GM19025 (cell line): ENCODE data around the gene IGFBP5.

Experiments used
- ATAC-seq: cut with Tn5 transposase; IDR thresholded peaks from one replicate; pipeline ENCODE4 v1.9.1; 2021; ENCODE audit warnings: mild to moderate bottlenecking, low read depth, moderate library complexity; ENCODE audit not compliant: unreplicated experiment

The IGFBP5 gene, protein sequence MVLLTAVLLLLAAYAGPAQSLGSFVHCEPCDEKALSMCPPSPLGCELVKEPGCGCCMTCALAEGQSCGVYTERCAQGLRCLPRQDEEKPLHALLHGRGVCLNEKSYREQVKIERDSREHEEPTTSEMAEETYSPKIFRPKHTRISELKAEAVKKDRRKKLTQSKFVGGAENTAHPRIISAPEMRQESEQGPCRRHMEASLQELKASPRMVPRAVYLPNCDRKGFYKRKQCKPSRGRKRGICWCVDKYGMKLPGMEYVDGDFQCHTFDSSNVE

DNA sequence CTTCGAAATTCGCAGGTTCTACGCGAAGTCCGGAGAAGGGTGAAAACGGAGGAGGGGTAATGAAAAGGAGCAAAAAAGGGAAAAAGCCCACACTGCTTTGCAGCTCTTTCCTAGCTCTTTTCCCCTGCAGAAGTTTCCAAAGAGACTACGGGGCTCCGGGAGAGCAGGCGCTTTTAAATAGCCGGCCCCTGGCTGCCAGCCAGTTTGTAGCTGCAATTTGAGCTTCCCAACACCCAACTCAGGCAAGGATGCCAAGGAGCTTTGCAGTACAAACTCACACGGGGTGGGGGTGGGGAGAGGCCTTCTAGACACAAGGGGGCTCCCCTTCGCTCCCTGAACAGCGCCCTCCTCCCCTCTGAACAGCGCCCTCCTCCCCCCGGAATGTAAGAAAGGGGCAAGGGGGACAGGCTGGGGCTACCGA is at the start of gene IGFBP5:
Gene IGFBP5 (minus strand): TSS at position 149 of the 421 bp plus-strand sequence. CDS start 774 bp downstream, outside the sequence.
- no peak for ATAC-seq

DNA sequence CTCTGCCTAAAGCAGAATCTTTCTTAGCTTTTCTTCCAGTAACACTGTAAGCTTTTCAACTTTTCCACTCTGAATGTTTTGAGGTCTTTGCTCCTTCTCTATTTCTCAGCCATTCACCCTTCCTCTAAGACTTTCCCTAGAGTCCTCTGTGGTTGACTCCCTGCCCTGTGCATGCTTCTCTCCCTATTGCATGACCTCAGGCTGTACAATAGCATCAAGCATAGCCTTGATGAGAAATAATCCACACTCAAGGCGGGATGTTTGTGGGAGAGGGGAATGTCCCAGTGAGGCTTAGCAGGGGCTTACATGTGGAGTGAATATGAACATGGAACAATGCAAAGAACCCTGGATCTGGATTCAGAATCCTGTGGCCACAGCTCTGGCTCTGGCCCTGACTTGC is 48.4 kb upstream of the IGFBP5 start:
- ATAC-seq: no peak

DNA sequence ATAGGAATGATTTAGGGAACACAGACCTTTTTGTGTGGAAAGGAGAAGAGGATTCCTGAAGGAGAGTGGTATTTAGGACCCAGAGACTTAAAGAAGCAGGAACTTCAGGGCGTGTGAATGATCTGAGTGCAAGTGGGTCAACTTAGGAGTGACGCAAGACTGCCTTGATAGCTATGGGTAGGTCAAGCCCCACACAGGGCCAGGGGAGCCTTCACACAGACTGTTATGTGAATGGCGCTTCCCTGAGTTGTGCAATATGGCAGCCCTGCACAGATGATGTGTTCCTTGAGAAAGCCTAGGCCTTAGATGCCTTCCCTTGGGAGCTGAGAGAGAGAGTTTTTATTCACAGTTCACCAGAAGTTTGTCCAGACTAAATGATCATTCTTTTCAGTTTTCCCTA is 47.1 kb upstream of the IGFBP5 start:
- no peak for ATAC-seq

DNA sequence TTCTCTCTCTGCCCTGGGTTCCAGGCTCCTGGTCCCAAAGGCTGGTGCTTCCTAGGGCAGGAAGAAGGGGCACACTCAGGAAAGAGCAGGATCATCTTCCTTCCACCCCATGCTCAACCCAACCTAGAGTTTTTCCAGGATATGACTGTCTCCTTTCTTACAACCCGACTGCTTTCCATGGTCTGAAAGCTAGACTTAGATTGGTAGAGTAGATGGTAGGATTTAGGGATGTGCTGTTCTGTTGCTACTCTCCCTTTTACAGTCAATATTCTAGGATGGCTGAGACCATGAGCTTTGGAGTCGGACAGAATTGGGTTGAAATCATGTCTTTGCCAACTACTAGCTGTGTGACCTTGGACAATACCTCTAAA is 45.9 kb upstream of the IGFBP5 start:
- ATAC-seq: no peak

DNA sequence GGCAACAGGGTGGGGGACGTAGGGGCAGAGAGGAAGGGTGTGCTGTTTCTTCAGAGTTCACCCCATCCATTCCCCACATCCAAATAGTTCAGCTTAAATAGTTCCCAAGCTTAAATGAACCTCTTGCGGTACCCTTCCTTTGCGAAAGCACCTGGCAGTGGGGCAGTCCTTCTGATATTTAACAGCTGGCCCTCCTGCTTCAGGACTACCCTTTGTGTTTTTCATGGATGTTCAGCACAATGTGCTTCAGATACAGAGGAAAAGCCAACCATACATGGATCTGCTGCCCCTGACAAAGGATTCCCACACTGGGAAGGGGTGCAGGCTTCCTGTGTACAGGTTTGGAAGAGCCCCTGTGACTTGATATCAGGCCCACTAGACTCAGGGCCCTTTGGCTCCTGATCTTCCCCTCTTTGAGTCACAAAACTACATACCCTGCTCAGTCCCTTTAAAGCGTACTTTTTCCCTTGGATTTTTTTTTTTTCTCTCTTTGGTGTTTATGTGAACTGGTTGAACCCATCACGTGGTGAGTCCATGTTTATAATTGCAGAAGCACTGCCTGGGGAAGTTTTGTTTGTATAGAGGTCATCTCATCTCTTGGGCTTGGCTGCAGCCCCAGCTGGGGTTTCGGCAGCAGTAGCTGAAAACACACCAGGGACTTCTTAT is 45.3 kb upstream of the IGFBP5 start:
- ATAC-seq: no peak

DNA sequence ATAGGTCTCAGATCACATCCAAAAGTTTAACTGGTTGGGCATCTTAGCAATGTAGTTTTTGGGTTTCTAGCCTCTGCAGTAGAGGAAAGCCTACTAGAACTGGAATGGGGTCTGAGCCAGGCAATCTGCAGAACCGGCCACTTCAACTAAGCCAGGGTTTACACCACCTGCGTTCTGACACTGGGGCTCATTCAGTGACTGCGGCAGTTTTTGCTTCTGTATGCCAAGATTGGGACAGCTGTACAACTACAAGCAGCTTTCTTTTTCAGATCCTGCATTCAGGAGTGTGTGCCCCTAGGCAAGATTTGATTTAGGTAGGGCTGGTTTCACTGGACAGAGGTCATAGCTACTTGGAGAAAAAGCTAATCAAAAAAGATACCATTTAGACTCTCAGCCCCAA is 43.7 kb upstream of the IGFBP5 start:
- ATAC-seq: no peak

DNA sequence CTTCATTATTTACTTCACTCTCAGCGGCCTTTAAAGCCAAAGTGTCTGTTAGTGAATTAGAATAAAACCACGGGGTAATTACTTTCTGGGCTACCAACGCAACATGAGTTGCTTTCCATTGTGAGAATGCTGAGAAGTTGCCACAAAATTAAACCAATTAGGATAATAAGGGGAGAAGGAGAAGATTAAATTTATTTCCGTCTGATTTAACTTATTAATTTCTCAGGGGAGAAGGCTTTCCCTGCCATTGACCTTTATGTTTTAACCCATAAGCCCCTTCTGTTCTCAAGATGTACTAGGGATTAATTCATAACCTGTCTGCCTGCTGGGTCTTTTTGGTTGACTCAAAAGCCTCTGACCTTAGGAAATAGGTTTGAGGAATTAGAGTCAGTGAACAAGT is 42.3 kb upstream of the IGFBP5 start:
- no peak for ATAC-seq

DNA sequence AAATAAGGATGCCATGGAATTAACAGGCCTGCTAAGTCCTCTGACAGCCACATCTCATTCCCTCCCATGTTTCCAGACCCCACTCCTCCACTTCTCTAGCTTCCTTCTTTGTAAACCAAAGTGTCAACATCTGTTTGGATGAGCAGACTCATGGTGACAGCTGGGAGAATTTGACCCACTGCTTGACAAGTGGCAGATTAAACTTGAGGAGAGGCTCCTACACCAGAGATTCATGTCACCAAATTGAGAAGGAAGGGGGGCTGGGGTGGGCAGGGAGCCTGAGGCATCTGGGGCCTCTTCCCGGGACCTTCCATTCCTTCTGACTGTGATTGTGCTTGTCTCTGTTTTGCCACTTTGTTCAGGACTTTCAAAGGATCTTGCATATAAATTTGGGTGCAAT is 41.0 kb upstream of the IGFBP5 start:
- ATAC-seq: no peak

DNA sequence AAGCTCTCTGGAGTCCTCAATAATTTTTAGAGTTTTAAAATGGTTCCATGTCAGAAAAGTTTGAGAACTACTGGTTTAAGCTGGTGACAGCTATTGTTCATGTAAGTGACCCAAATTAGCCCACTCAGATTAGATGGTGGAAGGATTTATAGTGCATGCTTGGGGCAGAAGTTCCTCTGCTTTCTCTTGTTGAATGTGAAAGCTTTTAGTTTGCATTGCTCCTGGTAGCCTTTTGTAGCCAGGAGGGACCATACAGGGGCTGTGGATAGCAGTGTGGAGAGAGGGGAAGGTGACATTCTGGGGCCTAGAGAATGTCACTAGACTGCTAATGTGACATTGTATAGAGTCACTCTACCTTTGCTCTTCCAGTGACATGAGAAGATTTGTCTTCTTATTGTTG is 40.3 kb upstream of the IGFBP5 start:
- ATAC-seq: no peak

DNA sequence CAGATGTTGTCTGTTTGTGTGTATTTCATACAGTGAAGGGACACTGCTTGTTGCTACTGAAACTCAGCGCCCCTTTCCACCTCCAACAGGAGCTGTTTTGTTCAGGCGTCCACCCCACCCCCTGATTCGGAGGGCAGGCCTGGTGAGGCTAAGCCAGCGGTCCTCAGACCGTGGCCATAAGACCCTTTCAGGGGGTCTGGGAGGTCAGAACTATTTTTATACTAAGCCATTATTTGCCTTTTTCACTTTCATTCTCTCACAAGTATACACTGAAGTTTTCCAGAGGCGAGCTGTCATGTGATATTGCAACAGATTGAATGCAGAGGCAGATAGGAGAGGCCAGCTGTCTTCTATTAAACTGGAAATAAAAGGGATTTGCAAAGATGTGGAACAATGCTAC is 39.7 kb upstream of the IGFBP5 start:
- no peak for ATAC-seq

DNA sequence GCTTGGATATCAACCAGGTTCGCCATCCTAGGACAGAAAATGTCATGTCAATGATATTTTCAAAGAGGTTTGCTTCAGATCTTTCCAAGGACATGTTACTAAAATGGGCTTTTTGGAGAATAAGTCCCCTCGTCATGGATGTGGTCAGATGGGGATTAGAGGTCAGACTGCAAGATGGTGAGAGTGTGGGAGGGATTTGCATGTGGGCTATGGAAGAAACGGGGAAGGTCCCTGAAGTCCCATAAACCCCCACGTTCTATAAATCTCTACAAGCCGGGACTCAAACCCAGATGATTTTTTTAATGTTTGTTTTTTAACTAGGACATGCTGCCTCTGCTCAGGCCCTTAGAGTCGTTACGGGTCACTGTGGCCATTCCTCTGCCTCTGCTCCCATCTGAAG is 37.7 kb upstream of the IGFBP5 start:
- no peak for ATAC-seq

DNA sequence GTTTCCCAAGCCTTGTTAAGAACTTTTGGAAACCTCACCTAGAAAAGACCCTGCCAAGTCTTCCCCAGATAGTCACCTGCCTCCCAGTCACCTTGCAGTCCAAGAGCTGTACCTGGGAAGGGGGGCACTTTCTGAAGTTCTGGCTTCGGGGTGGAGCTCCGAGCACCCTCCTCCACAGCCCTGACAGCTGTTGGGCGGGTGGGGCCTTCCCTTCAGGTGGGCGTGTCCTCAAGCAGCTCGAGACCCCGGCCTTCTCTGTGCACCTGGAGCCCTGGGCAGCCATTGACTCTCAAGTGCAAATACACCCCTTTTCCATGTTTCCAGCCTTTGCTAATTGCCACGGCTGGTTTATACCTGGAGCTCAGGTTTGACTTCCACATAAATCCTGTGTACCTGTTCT is 37.0 kb upstream of the IGFBP5 start:
- no peak for ATAC-seq

DNA sequence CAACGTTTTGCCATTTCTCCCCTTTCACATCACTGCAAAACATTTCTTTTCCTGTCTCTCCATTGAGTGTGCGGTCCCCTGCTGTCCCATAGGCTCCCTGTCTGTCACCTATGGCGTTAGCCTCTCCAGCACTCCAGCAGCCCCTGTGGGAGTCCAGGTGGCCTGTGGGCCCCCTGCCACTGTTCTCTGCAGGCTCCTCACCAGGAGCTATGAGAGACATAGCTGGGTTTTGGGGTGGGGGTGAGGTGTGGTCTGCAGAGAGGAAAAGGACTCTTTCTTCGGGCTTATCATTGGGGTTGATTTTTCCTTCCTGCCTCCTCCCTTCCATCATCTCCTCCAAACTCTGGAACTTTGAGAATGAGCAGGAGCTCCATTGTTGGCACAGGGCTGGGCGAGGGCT is 36.1 kb upstream of the IGFBP5 start:
- ATAC-seq: no peak

DNA sequence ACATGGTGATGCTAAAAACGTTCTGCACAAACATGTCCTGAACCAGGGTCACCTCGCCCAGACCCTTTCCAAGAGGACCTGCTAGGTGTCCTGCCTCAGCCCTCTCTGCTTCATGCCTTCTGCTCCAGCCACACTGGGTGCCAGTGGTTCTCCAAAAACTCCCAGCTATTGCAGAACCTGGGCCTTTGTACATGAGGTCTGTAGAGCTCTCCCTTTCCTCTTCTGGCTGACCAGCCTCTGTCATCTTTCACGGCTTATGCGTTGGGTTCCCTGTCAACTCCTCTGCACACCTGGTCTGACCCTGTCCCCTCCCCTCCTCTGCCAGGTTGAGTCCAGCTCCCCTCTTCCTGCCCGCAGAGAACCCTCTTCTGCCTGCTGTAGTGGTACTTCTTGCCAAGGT is 35.5 kb upstream of the IGFBP5 start:
- ATAC-seq: no peak

DNA sequence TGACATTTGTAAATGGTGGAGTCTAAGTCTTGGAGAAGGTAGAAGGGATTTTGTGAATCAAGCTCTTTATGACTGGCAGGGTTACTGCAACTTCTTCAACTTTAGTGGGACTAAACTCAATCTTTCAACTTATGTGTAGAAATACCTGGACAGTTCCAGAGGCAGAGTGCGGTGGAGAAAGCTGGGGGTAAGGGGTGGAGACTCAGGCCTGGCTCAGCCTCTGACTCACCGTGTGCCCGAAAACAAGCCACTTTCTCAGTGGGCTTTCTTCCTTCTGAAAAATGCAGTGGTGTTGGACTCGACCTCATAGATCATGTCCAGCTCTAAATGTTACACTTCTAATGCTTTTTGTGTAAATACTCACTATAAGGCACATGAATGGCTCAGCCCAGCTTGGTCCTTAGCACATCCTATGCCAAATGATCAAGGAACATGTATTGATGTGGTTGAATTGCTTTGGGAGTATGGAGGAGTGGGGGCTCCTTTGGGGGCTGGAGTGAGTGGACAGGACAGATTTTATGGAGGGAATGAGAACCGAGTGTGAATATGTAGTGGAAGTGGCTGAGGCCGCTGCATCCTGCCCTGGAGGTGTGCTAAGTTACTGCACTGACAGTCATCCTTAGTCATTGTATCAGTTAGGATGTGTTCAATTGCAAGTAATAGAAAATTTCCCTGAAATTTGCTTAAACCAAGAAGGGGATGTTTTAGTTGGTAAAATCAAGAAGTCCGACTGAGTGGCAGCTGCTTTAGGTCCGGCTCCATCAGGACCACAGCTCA is 32.2 kb upstream of the IGFBP5 start:
- ATAC-seq: no peak

DNA sequence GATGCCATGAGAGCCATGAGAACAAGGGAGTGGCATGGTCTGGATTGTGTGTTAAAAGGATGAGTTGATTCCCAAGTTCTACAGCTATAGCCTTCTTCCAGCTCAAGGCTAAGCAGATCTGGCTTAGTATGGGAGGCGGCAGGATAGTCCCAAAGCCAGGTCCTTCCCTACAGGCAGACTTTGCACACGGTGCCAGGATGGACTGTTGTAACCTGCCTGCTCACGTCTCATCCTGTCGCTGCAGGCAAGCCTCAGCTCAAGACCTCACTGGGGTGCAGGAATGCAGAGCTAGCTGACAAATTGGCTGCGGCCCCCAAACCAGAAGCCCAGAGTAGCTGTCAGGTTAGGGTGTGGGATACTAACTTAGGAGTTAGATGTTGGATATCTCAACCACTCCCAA is 28.8 kb upstream of the IGFBP5 start:
- no peak for ATAC-seq

DNA sequence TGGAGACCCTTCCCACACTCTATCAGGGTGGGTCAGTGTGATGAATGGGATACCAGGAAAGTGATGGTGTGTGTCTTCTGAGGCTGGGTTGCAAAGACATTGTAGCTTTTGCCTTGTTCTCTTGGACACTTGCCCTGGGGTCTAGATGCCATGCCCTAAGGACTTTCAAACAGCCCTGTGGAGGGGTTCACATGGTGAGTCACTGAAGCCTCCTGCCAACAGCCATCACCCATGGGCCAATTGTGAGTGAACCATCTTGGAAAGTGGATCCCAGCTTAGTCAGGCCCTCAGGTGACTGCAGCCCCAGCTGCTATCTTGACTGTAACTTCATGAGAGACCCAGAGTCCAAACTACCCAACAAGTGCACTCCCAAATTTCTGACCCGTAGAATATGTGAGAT is 25.8 kb upstream of the IGFBP5 start:
- no peak for ATAC-seq

DNA sequence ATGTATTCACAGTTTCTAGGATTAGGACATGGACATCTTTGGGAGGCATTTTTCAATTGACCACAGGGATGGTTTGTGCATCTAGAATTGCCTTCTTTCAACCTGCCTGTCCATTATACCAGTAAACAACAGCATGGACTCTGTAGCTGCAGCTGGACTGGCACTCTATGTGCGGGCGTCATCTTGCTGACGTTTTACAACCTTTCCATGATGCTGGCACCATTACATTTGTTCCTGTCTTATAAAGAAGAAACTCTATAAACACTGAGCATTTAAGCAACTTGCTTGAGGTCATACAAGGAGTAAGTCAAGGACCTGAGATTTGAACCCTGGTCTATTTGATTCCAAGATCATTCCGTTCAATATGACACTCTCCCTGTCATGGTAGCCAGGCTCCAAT is 25.4 kb upstream of the IGFBP5 start:
- no peak for ATAC-seq

DNA sequence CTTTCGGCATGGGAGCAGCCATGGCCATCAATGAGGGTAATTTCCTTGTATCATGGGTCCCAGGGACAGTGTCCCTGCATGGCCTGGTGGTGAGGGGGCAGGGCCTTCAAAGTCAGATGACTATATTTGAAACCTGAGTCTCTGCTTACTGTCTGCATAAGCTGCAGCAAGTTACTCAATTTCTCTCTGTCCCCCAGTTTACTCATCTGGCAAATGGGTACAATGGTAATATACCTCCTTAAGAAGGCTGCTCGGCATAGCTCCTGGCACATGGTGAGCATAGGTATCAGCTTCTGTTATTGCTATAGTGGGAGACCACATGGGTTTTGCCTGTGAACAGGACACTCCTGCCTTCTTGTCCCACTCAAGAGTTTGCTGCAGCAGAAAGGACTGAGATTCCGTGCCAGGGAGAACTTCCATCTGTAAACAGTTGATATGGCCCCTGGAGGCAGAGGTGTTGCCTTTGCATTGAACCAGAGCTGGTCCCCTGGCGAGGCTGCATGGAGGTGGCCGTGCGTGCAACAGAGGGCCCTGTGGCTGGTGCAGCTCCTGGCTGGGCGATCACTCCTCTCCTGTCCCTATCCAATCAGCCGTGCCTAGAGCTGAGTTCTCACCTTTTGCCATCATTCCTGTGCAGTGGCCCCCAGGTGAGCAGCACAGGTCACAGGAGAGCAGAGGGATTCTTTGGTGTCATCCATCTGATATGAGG is 22.7 kb upstream of the IGFBP5 start:
- ATAC-seq: no peak

DNA sequence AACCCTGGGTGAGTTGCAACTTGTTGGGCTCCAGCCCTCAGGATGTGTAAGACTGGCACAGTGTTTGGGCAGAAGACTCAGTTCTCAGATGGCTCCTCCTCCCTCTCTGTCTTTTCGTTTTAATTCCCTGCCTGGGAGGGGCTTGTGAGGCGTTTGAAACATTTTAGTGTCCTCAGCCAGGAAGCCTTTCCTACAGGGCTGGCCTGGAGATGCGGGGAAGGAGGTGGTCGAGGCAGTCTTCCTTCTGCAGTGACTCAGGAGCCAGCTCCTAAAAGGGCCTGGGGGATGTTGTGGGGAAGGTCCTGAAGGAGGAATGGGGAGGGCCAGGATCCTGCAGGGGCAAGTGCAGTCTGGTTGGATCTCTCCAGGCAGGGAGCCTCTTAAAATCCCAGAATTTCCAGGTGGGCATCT is 22.1 kb upstream of the IGFBP5 start:
- ATAC-seq: no peak

DNA sequence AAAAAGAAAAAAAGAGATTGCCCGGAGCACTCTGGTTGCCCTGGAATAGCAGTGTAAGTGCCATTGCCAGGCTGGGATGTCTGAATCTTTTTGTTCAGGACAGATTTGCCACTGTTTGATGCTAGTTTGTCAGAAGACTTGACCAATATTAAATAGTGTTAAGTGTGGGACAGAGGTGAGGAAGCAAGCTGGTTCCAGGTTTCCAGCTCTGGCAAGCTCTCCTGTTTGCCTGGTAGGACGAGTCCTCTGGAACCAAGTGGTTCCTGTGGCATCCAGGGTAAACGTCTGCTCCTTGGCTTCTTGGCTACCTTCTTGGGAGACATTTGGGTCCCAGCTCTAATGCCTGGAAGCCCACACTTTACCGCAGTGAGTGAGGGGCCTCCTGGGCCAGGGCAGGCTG is 20.8 kb upstream of the IGFBP5 start:
- ATAC-seq: no peak
